Transverse colon (tissue), 4 donors: ENCODE data around the gene INPP4B. TPM values are rescaled to one million over a fixed set of nuclear protein-coding genes. Genes with fewer than 3 reads are reported as not detected.

Source experiments
- DNase-seq: peaks from one replicate; pipeline ENCODE4 v3.0.0-alpha.2; 2019
- H3K27ac ChIP-seq, 4 donors: fragments of 200-600 bp; sonication (generic); 2 replicates each; pipeline ENCODE4 v1.5.1; 2016 to 2018; ENCODE audit warnings: inconsistent platforms in 4 of 4
- H3K27me3 ChIP-seq: fragments of 200-600 bp; sonication (generic); 2 replicates; pipeline ENCODE4 v1.5.1; 2017; ENCODE audit warnings: inconsistent platforms
- H3K36me3 ChIP-seq, 4 donors: fragments of 200-600 bp; sonication (generic); 2 replicates each; pipeline ENCODE4 v1.5.1; 2017 to 2019; ENCODE audit warnings: inconsistent platforms in 4 of 4
- H3K4me1 ChIP-seq, 4 donors: fragments of 200-600 bp; sonication (generic); 2 replicates each; pipeline ENCODE4 v1.5.1; 2017 to 2020; ENCODE audit warnings: inconsistent platforms in 4 of 4
- H3K4me3 ChIP-seq, 4 donors: fragments of 200-600 bp; sonication (generic); 1 replicate in 1 of 4; 2 replicates in 3 of 4; pipeline versions ENCODE4 v1.5.1 to v1.6.1; 2017 to 2019; ENCODE audit warnings: inconsistent platforms in 4 of 4
- H3K9me3 ChIP-seq, 2 donors: fragments of 200-600 bp; sonication (generic); 2 replicates each; pipeline ENCODE4 v1.5.1; 2017 to 2019; ENCODE audit warnings: inconsistent platforms in 2 of 2
- CTCF ChIP-seq, 5 experiments: fragments of 200-600 bp in 3 of 5; fragments of 450-650 bp in 2 of 5; sonication (generic) in 3 of 5; IDR thresholded peaks; 1 replicate in 2 of 5; 2 replicates in 3 of 5; pipeline ENCODE4 v1.5.1; 2016 to 2017; ENCODE audit warnings: antibody characterized with exemption in 5 of 5, inconsistent platforms in 3 of 5, mild to moderate bottlenecking in 2 of 5, moderate library complexity in 1 of 5
- EP300 ChIP-seq: sonication (generic); formaldehyde crosslinking; IDR thresholded peaks from one replicate; pipeline ENCODE4 v1.6.1; 2017; ENCODE audit warnings: antibody characterized with exemption, low read depth
- POLR2A ChIP-seq: fragments of 450-650 bp; IDR thresholded peaks from one replicate; pipeline ENCODE4 v1.6.1; 2016; ENCODE audit warnings: antibody characterized with exemption, mild to moderate bottlenecking, moderate library complexity
- POLR2AphosphoS5 ChIP-seq, 3 donors: sonication (generic); formaldehyde crosslinking; IDR thresholded peaks; one replicate each; pipeline ENCODE4 v1.6.1; 2016; ENCODE audit warnings: antibody characterized with exemption in 3 of 3
- WGBS, 2 donors: methylation state at CpG; one replicate each; pipeline ENCODE4 v1.1.5; 2018; ENCODE audit warnings: low coverage in 1 of 2; 5-methylcytosine and 5-hydroxymethylcytosine counted together
- in situ Hi-C, 4 donors: fragments of 200-750 bp; cut with MboI; loops; one replicate each; pipeline versions ENCODE4 v1.15.0 to v1.15.1; 2017; ENCODE audit warnings: low sequenced_read_pairs in 3 of 4, low pct_ligation_motif_present in 1 of 4, low pct_unique_long_range_greater_than_20kb in 1 of 4
- intact Hi-C: fragments of 100-400 bp; cut with DNase I; formaldehyde crosslinking; loops from one replicate; pipeline ENCODE4 v1.15.1; 2023; ENCODE audit warnings: low total_unique reads
- total RNA-seq, 4 donors: library from RNA; depleted of rRNA; stranded (reverse); fragments of >200 nt; gene quantifications; one replicate each; pipeline ENCODE4 v1.1.0, GENCODE V29; 2016

Gene INPP4B
- total RNA-seq, 4 donors from 2014 or later, result 18.3 to 33.8 (median 31.4) TPM

DNA sequence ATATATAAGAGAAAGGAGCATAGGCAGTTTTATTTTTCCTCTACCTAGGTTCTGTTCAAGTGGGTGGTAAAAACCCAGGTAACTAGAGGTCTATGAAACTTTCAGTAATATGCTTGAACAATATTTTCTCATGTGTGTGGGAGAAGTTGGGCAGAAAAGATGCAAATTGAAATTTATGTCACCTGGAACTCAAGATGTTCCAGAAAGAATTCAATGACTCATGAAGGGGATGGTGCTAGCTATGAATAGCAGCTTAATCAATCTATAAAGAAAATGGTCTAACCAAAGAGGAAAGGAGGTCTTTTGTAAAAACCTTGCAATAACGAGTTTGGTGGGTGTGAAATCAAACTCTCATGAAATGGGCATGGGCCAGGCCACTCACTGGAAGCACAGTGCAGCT lies 263.8 kb downstream of the INPP4B start:
- H3K4me1 ChIP-seq, result no peaks in the 10 kb centered on the region
- H3K9me3 ChIP-seq, result no peaks in the 10 kb centered on the region
- no peak for DNase-seq
- no peak overlapping the region for H3K4me3 ChIP-seq
- intact Hi-C loops, result no loop called here
- WGBS, 2 donors, result 70% methylated on average over 1 of the region's 1 CpG; no CpG with 5 or more reads in 1 of the 2 donors
- H3K36me3 ChIP-seq, result no peaks in the 10 kb centered on the region
- no peaks in the 10 kb centered on the region for H3K27me3 ChIP-seq
- in situ Hi-C loops, result no loop called here
- no peak for TF ChIP-seq EP300
- no peak overlapping the region for H3K27ac ChIP-seq

DNA sequence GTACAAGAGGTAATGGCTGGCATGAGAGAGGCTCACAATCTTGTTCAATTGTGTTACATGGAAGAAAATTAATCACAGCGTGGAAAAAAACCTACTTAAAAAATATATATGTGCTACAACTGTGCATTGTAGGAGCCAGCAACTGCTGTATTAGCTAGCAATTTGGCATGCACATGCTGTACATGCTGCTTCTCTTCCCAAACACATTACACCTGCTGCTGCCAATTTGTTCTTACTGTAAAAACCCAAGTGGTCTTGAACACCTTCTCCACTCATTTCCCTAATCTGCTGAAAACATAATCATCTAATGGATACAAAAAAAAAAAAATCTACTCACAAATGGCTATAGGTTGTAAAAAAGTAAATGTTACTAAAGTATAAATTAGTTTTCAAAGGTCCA lies 264.2 kb downstream of the INPP4B start:
- WGBS, 2 donors, result 88 to 94% methylated on average over 1 of the region's 1 CpG
- H3K27ac ChIP-seq, result no peak overlapping the region
- H3K27me3 ChIP-seq, result no peaks in the 10 kb centered on the region
- no peaks in the 10 kb centered on the region for H3K9me3 ChIP-seq
- in situ Hi-C loops, result no loop called here
- TF ChIP-seq POLR2A, result no peak
- no peak for TF ChIP-seq EP300
- TF ChIP-seq POLR2AphosphoS5 (IDR thresholded peaks at IDR 0.05), result no peak
- TF ChIP-seq CTCF (IDR thresholded peaks at IDR 0.05), result no peak
- no peak for DNase-seq
- intact Hi-C loops, result no loop called here
- H3K36me3 ChIP-seq, result no peaks in the 10 kb centered on the region
- H3K4me3 ChIP-seq, result no peak overlapping the region
- H3K4me1 ChIP-seq, result no peaks in the 10 kb centered on the region

DNA sequence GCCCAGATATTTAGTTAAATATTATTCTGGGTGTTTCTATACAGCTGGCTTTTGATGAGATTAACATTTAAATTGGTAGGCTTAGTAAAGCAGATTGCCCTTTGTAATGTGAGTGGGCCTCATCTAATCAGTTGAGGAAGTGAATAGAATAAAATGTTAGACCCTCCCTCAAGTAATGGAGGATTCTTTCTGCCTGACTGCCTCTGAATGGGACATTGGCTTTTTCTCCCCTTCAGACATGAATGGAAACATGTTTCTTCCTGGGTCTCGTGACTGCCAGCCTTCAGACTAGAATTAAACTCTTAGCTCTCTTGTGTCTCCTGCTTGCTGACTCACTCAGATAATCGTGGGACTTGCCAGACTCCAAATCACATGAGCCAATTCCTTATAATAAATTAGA lies 266.7 kb downstream of the INPP4B start:
- no peak overlapping the region for H3K27ac ChIP-seq
- TF ChIP-seq CTCF (IDR thresholded peaks at IDR 0.05), result no peak
- no peak for TF ChIP-seq POLR2AphosphoS5 (IDR thresholded peaks at IDR 0.05)
- no peak for TF ChIP-seq POLR2A
- no peak for TF ChIP-seq EP300
- intact Hi-C loops (loop anchor here (5.0 kb wide), 1 partner anchor 1977 kb away; no protein-coding TSS in a partner anchor), in situ Hi-C loops (no loop called here)
- no peaks in the 10 kb centered on the region for H3K27me3 ChIP-seq
- no peaks in the 10 kb centered on the region for H3K4me1 ChIP-seq
- H3K4me3 ChIP-seq, result no peak overlapping the region
- H3K9me3 ChIP-seq, result no peaks in the 10 kb centered on the region
- no peaks in the 10 kb centered on the region for H3K36me3 ChIP-seq
- 61 to 83% methylated on average over 2 of the region's 2 CpGs for WGBS, 2 donors
- DNase-seq, result no peak

DNA sequence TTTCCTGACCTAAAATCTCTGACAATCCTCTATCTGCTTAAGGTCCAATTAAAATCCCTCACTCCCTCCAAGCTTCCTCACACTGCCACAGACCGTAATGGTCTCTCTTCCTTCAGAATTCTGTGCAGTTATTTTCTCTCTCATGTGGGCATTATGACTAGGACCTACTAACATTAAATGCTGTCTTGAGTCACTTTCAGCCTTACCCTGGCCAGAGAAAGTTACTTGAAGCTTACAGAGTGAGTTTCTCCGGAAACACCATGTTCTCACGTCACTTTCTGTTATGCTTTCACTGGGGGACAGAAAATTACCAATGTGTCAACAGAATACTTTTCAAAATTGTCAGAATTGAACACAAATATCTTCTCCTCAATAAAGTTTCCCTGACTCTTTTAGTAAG lies 271.8 kb downstream of the INPP4B start:
- TF ChIP-seq CTCF (IDR thresholded peaks at IDR 0.05), result no peak
- TF ChIP-seq POLR2AphosphoS5 (IDR thresholded peaks at IDR 0.05), result no peak
- TF ChIP-seq POLR2A, result no peak
- no peak for TF ChIP-seq EP300

DNA sequence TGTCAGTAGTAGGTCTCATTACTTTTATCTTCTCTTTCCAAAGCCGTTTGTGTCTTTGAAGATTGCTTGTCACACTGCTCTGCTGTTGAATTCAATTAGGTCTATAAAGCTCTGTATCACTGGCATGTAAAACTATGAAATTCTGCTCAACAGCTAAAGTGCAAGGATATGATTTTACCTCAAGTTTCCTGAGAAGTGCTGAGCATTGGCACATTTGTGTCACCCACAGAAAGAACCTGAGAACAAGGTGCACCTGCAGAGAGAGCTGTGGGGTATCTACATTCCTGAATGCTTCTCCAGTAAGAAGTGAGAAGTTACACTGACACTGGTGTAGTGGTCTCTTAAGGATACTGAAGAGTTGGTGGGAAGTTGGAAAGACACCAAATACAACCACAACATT lies 274.0 kb downstream of the INPP4B start:
- no peaks in the 10 kb centered on the region for H3K27me3 ChIP-seq
- 67% methylated on average over 1 of the region's 1 CpG for WGBS, 2 donors
- H3K4me1 ChIP-seq, result peaks cover 0 to 19% (median 6%) of the 10 kb centered on the region in 4 donors
- no peak for TF ChIP-seq POLR2A
- TF ChIP-seq POLR2AphosphoS5 (IDR thresholded peaks at IDR 0.05), result no peak
- no peak for TF ChIP-seq EP300
- TF ChIP-seq CTCF (IDR thresholded peaks at IDR 0.05), result no peak
- intact Hi-C loops, result no loop called here
- in situ Hi-C loops, result no loop called here
- no peak overlapping the region for H3K27ac ChIP-seq
- DNase-seq, result no peak
- no peaks in the 10 kb centered on the region for H3K36me3 ChIP-seq
- no peak overlapping the region for H3K4me3 ChIP-seq
- H3K9me3 ChIP-seq, result no peaks in the 10 kb centered on the region

More for the DNA sequence above, 271.8 kb downstream of the INPP4B start:
- DNase-seq, result no peak
- H3K27me3 ChIP-seq, result no peaks in the 10 kb centered on the region
- H3K4me1 ChIP-seq, result peaks cover 0 to 1% (median 0%) of the 10 kb centered on the region in 4 donors
- intact Hi-C loops (no loop called here), in situ Hi-C loops (no loop called here)
- H3K4me3 ChIP-seq, result no peak overlapping the region
- WGBS, 2 donors, result 73 to 88% methylated on average over 2 to 3 of the region's 3 CpGs
- no peaks in the 10 kb centered on the region for H3K36me3 ChIP-seq
- no peaks in the 10 kb centered on the region for H3K9me3 ChIP-seq
- no peak overlapping the region for H3K27ac ChIP-seq
